Retina (tissue), 1 donor: ENCODE results near the gene NINJ1.

Experiments
- DNase-seq: peaks from one replicate; pipeline ENCODE4 v3.0.0-alpha.2; 2016

NINJ1 gene

DNA sequence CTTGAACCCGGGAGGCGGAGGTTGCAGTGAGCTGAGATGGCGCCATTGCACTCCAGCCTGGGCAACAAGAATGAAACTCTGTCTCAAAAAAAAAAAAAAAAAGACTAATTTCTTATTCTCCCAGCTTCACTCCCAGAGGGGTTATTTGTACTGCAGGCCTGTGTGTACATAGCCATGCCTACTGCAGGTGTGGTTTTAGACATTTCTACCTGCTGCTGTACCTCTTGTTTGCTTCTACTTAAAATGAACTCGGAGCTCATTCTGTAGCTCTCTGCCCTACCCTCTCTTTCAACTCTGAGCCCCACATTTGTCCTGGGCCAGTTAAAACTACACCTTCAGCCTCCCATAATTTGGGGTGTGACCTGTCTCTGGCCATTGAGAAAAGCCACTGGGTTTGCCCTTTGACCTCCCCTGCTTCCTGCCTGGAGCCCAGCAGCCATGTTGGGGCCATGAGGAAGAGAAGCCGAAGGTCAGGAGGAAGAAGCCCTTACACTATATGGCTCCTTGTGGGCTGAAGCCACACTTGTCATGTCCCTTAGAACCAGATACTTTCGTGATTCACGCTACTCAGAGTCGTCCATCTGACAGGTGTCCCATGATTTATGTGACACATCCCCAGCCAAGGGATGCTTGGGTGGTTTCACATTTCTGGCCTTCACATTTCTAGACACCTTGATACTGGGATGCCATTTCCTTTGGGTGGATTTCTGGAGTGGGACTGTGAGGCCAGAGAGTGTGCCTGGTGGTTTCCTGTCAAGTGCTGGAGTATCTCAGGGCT lies 47.4 kb downstream of the NINJ1 start:
- DNase-seq, result no peak

- no peak for DNase-seq
These were observed 48.4 kb downstream of the NINJ1 start for GRCh38 chr9:93085676-93086075.

- DNase-seq, result no peak
These were observed 49.6 kb downstream of the NINJ1 start for GRCh38 chr9:93084471-93084881.

GRCh38 chr9:93083592-93084470 lies 50.2 kb downstream of the NINJ1 start:
- DNase-seq, result no peak

- DNase-seq, result no peak
These were observed 51.1 kb downstream of the NINJ1 start for GRCh38 chr9:93082841-93083411.

DNA sequence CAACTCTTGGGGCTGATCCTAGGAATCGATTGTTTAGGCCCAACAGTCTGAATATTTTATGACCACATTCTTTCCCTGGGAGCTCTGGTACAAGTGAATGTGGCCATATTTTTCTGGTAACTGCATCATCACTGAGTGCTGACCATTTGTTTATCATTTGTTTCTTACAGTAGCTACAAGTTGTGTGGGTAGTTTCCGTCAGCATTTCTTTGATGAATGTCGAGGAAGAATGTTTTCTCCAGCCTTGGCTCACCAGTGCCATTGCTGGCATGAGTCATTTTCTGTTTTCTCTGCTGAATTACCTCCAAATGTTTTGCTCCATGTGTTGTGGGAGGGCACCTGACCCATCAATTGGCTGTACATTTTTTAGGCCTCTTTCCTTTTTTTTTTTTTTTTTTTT lies 52.1 kb downstream of the NINJ1 start:
- no peak for DNase-seq

GRCh38 chr9:93081081-93081529 lies 52.9 kb downstream of the NINJ1 start:
- DNase-seq, result no peak

GRCh38 chr9:93080406-93080805 lies 53.6 kb downstream of the NINJ1 start:
- DNase-seq, result no peak

DNA sequence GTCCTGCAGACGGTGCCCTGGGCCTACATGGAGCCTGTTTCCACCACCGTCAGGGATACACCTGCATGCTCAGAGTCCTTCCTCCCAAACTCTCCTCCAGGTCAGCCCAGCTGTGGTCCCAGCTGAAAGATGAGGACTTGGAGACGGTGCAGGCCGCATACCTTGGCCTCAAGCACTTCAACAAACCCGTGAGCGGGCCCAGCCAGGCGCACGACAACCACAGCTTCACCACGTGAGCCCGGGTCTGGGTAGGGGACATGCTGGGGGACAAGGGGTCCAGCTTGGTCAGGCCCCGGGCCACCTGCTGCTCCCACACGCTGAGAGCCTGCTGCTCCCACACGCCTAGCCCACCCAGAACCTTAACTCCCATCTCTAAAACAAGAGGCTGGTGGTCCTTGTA lies 54.7 kb downstream of the NINJ1 start:
- DNase-seq, result no peak

DNA sequence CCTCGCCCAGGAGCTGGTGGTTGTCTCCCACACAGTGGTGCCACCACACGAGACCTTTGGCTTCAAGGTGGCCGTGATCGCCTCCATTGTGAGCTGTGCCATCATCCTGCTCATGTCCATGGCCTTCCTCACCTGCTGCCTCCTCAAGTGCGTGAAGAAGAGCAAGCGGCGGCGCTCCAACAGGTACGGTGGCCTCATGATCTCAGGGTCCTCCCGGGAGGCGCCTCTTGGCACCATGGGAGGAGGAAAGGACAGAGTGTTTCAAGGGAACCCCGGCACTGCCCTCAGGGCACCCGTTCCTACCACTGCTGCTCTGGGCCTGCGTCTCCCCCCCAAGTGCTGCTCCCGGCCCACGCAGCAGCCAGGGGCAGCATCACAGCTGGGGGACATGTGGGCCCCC lies 56.2 kb downstream of the NINJ1 start:
- no peak for DNase-seq

GRCh38 chr9:93077367-93077766 lies 56.7 kb downstream of the NINJ1 start:
- no peak for DNase-seq

GRCh38 chr9:93076792-93077128 lies 57.3 kb downstream of the NINJ1 start:
- no peak for DNase-seq

DNA sequence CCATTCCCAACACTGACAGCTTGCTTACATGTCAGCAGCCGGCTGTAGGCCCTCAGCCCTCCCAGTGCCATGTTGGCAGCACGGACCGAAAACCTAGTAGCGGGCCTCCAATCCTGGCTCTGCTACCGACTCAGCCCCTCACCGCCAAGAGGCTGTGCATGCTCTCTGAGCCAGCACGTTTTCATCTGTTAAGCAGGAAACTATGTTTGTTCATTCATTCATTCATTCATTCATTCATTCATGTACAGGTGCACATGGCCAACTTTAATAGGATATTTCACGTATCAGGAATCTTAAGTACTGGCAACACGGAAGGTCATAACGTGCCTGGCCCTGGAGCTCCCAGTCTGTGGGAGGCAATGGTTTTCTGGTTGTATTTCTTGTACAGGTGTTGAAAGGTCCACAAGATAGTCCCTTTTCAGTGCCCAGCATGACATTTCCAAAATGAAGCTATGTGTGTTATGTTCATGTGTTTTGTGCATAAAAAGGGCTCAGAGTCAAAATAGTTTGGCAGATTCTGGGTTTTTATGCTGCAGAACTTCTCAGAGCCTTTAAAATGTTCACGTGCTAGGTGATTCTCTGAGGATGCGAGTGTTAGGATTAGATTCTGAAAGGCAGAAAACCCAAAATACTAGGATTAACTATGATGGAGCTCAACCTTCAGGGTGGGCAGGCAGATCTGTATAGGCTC lies 57.8 kb downstream of the NINJ1 start:
- DNase-seq, result no peak

GRCh38 chr9:93072383-93072795 lies 61.7 kb downstream of the NINJ1 start:
- DNase-seq, result no peak
